Stimulated activated CD4-positive, alpha-beta T cell treated with anti-CD3 and anti-CD28 coated beads, Interleukin-1b, Interleukin-23, amount 100 ng/mL, for 24 hours (primary cell): ENCODE measurements around the gene RBFOX1.

Experiments
- DNase-seq, 4 experiments: peaks; one replicate each; pipeline ENCODE4 v3.0.0-alpha.2; 2020; ENCODE audit warnings: low read depth in 4 of 4, low spot score in 1 of 4

Gene RBFOX1

GRCh38 chr16:7419441-7419840 is 86.8 kb downstream of the RBFOX1 start:
- no peak for DNase-seq

- DNase-seq: no peak
Observed at GRCh38 chr16:7420079-7420478, 87.4 kb downstream of the RBFOX1 start.

- no peak for DNase-seq
Observed at GRCh38 chr16:7420843-7421242, 88.2 kb downstream of the RBFOX1 start.

GRCh38 chr16:7421578-7421977 is 88.9 kb downstream of the RBFOX1 start:
- DNase-seq: no peak

GRCh38 chr16:7422036-7422888 is 89.6 kb downstream of the RBFOX1 start:
- DNase-seq: no peak

- DNase-seq: no peak
Observed at GRCh38 chr16:7423434-7424044, 90.9 kb downstream of the RBFOX1 start.

GRCh38 chr16:7426161-7426560 is 93.5 kb downstream of the RBFOX1 start:
- DNase-seq: no peak

GRCh38 chr16:7431723-7432122 is 99.1 kb downstream of the RBFOX1 start:
- no peak for DNase-seq

- DNase-seq: no peak
Observed at GRCh38 chr16:7436306-7436705, 103.7 kb downstream of the RBFOX1 start.

GRCh38 chr16:7437135-7437804 is 104.6 kb downstream of the RBFOX1 start:
- no peak for DNase-seq

- DNase-seq: no peak
Observed at GRCh38 chr16:7437843-7438242, 105.2 kb downstream of the RBFOX1 start.

- DNase-seq: no peak
Observed at GRCh38 chr16:7438601-7439000, 106.0 kb downstream of the RBFOX1 start.

- no peak for DNase-seq
Observed at GRCh38 chr16:7439518-7439917, 106.9 kb downstream of the RBFOX1 start.

GRCh38 chr16:7440886-7441400 is 108.3 kb downstream of the RBFOX1 start:
- no peak for DNase-seq

GRCh38 chr16:7442050-7442449 is 109.4 kb downstream of the RBFOX1 start:
- no peak for DNase-seq

GRCh38 chr16:7443142-7443541 is 110.5 kb downstream of the RBFOX1 start:
- no peak for DNase-seq

- DNase-seq: no peak
Observed at GRCh38 chr16:7443648-7444365, 111.2 kb downstream of the RBFOX1 start.

GRCh38 chr16:7449306-7449705 is 116.7 kb downstream of the RBFOX1 start:
- DNase-seq: no peak

GRCh38 chr16:7449808-7450207 is 117.2 kb downstream of the RBFOX1 start:
- DNase-seq: no peak

- no peak for DNase-seq
Observed at GRCh38 chr16:7450440-7450839, 117.8 kb downstream of the RBFOX1 start.

GRCh38 chr16:7452090-7452489 is 119.4 kb downstream of the RBFOX1 start:
- no peak for DNase-seq
